ENCODE data around the gene CCDC85C.

CCDC85C gene

GRCh38 chr14:99590746-99591555 lies 13.1 kb downstream of the CCDC85C start:
- DNase-seq (ENCODE audit: low read depth in 2 of 3, low spot score in 1 of 3) = no peak

GRCh38 chr14:99589651-99590530 lies 14.1 kb downstream of the CCDC85C start:
- no peak for DNase-seq (ENCODE audit: low read depth in 2 of 3, low spot score in 1 of 3)

- no peak for DNase-seq (ENCODE audit: low read depth in 2 of 3, low spot score in 1 of 3)
Measured at GRCh38 chr14:99589031-99589441, 15.0 kb downstream of the CCDC85C start.

GRCh38 chr14:99587460-99588278 lies 16.3 kb downstream of the CCDC85C start:
- DNase-seq (ENCODE audit: low read depth in 2 of 3, low spot score in 1 of 3) = no peak

GRCh38 chr14:99586761-99587459 lies 17.1 kb downstream of the CCDC85C start:
- DNase-seq (ENCODE audit: low read depth in 2 of 3, low spot score in 1 of 3) = no peak

- DNase-seq (ENCODE audit: low read depth in 2 of 3, low spot score in 1 of 3) = no peak
Measured at GRCh38 chr14:99586054-99586760, 17.8 kb downstream of the CCDC85C start.

GRCh38 chr14:99584823-99585222 lies 19.2 kb downstream of the CCDC85C start:
- DNase-seq (ENCODE audit: low read depth in 2 of 3, low spot score in 1 of 3) = no peak

GRCh38 chr14:99581938-99582337 lies 22.1 kb downstream of the CCDC85C start:
- no peak for DNase-seq (ENCODE audit: low read depth in 2 of 3, low spot score in 1 of 3)

GRCh38 chr14:99581374-99581773 lies 22.6 kb downstream of the CCDC85C start:
- DNase-seq (ENCODE audit: low read depth in 2 of 3, low spot score in 1 of 3) = no peak

- no peak for DNase-seq (ENCODE audit: low read depth in 2 of 3, low spot score in 1 of 3)
Measured at GRCh38 chr14:99579903-99580571, 24.0 kb downstream of the CCDC85C start.

- no peak for DNase-seq (ENCODE audit: low read depth in 2 of 3, low spot score in 1 of 3)
Measured at GRCh38 chr14:99579120-99579836, 24.7 kb downstream of the CCDC85C start.

GRCh38 chr14:99578541-99579101 lies 25.4 kb downstream of the CCDC85C start:
- no peak for DNase-seq (ENCODE audit: low read depth in 2 of 3, low spot score in 1 of 3)

GRCh38 chr14:99576761-99577705 lies 27.0 kb downstream of the CCDC85C start:
- no peak for DNase-seq (ENCODE audit: low read depth in 2 of 3, low spot score in 1 of 3)

- DNase-seq (ENCODE audit: low read depth in 2 of 3, low spot score in 1 of 3) = no peak
Measured at GRCh38 chr14:99576304-99576703, 27.7 kb downstream of the CCDC85C start.

- DNase-seq (ENCODE audit: low read depth in 2 of 3, low spot score in 1 of 3) = no peak
Measured at GRCh38 chr14:99575043-99576023, 28.7 kb downstream of the CCDC85C start.

All from stimulated activated CD4-positive, alpha-beta T cell treated with anti-CD3 and anti-CD28 coated beads, Interleukin-12 subunit alpha, Interleukin-12 subunit beta, amount 100 ng/mL, for 48 hours (primary cell).